HG03439 (cell line): Measurements from ENCODE around the gene TADA2A.

Experiments used
- ATAC-seq: cut with Tn5 transposase; IDR thresholded peaks from one replicate; pipeline ENCODE4 v1.9.1; 2021; ENCODE audit warnings: mild to moderate bottlenecking, moderate library complexity; ENCODE audit not compliant: unreplicated experiment

Gene TADA2A, protein sequence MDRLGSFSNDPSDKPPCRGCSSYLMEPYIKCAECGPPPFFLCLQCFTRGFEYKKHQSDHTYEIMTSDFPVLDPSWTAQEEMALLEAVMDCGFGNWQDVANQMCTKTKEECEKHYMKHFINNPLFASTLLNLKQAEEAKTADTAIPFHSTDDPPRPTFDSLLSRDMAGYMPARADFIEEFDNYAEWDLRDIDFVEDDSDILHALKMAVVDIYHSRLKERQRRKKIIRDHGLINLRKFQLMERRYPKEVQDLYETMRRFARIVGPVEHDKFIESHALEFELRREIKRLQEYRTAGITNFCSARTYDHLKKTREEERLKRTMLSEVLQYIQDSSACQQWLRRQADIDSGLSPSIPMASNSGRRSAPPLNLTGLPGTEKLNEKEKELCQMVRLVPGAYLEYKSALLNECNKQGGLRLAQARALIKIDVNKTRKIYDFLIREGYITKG

DNA sequence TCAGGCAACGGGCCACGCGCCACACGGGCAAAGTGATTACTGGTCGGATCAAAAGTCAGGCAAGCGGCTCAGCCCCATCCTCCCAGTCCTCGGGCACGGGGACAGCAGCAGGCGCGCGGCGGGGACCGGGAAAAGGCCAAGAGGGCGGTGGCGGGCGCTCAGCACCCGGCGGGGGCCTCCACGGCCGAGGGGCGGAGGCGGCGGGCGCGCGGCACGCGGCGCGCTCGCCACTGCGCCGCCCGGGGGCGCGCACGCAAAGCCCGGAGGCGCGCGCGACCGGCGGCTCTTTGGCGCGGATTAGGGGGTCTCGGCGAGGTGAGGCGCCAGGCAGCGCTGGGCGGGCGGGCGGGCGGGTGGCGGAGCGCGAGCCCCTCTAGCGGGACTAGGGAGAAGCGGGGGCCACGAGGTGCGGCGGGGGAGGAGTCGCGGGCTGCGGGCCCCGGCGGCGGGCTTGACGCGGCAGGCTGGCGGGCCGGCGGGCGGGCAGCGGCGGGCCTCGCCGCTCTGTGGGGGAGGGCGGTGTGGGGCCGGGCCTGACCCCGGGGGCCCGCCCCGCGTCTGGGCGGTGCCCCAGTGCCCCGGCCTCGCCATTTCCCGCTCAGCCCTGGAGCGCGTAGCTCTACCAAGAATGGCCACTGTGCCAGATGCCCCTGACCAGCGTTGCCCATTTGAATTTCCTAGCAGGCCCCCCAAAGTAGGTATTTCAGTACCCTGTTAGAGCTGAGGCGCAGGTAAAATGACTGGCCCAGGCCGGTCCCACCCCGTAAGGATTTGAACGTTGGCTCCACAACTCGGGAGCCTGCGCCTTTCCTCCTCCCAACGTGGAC, at the start of gene TADA2A, which contains the start of gene ACACA:
TSS of gene TADA2A (plus strand) at position 252 of the 827 bp plus-strand sequence. CDS start 4,480 bp downstream, outside the sequence.
TSS of gene ACACA (minus strand) at position 202 of the 827 bp plus-strand sequence. CDS start 537 bp downstream, outside the sequence.
- ATAC-seq = peak; percentile 73

- ATAC-seq = peak; percentile 16
Measured at GRCh38 chr17:37358098-37358829, 48.4 kb upstream of the TADA2A start.

DNA sequence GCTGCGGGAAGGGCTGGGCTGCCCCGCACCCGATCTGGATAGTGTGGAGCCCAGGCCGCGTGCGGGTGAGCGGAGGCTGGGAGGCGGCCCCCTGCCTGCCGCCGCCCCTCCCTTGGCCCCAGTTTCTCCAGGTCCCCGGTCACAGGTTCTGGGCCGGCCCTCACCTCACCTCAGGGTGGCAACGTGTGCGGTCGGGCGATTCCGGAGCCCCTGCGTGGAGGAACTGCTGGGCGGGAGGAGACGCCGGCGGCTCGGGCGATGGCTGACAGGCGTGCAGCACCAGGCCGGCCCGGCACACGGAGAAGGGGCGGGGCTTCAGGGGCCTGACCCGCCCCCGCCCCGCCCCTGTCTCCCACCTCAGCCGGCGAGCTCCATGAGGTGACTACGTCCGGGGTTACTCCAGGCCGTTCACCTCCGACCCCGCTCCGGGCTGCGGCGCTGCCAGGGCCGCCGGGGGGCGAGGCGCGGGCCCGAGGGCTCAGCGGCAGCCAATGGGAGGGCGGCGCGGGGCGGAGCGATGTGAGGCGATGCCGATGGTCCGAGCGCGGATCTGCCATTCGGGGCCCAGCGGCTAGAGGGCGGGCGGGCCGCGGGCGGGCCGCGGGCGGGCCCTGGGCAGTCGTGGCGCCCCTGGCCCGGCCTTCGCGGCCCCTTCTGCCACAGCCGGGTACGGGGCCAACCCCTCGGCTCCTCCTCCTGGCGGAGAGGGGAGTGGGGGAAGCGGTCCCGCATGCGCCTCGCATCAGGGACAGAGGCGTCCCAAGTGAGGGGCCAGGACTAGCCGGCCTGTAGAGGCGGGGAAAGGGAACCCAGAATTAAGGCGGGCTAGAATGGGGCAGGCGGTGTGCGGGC, 47.6 kb upstream of the TADA2A start:
- peak; percentile 90 for ATAC-seq

DNA sequence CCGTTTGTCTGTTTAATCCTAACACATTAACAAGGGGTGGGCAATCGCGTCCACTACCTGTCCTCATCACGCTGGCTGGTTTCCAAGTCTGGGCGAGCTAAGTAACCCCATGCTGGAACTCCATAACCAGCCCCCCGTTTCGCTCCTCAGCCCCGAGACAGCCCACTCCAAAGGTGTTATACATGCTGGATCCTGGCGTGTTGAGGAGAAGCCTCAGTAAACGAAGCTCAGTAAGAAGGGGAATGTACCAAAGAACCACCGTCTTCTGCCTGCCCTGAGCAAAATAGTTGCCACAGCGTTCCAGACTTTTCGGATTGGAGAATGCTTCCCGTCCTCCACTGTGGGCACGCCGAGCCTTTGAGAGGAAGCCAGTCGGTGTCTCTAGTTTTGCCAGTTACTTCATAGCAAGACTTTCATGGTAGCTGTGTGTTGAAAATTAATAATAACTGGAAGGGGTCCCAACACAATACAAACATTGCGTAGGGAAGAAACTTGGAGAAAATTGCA, 47.0 kb upstream of the TADA2A start:
- no peak for ATAC-seq

DNA sequence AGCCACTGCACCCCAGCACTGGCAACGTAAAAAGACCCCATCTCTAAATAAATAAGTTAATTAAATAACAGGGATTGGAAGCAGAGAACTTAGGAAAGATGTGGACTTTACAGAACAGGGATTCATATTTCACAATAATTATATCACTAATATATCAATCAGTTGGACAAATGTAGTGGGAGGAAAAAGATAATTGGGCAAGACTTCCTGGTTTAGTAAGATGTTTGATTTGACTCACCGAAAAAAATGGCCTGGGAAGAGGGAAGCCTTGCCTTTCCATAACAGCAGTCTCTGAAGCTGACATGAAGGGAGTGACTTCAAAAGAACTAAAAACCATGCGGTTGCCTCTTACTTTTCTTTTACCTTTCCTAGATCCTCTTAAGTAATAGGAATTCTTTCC, 46.1 kb upstream of the TADA2A start:
- ATAC-seq = no peak

DNA sequence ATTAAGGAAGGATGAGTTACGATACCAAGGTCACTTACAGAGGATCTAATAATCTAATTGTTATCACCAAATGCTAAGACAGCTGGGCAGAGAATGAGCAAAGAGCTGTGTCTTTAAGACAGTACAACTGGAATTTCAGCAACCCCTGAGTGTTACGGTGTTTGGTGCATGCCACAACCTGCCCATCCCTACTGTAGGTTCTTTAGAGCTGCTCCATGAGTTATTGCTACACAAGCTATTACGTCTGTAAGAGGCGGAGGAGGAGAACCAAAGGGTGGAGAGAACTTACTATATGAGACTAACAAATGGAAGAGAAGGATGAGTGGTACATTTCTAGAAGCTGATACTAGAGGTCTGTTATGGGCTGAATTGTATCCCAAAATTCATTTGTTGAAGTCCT, 45.1 kb upstream of the TADA2A start:
- ATAC-seq = no peak

GRCh38 chr17:37365589-37365988, 41.1 kb upstream of the TADA2A start:
- ATAC-seq = no peak

DNA sequence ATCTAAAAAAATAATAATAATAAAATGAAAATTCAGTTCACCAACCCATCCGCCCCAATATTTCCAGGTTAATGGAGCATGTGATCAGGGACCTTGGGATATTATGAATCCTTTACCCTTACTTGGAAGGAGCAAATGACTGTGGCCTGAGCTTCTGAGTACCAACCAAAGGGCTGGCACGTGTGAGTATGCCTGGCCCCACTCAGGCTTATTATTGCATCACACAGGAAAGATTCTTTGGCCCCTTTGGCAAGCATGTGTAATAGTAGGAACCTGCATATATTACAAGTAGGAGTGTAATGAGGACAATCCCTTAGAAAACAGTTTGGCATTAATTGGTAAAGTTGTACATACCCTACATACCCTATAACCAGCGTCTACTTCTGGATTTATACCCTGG, 38.1 kb upstream of the TADA2A start:
- ATAC-seq = no peak

- no peak for ATAC-seq
Measured at GRCh38 chr17:37373530-37374159, 33.0 kb upstream of the TADA2A start.

- no peak for ATAC-seq
Measured at GRCh38 chr17:37375706-37376105, 31.0 kb upstream of the TADA2A start, which contains the start of gene C17orf78. C17orf78 (plus strand) TSS chr17:37375985; CDS start chr17:37376093, 108 bp downstream.

DNA sequence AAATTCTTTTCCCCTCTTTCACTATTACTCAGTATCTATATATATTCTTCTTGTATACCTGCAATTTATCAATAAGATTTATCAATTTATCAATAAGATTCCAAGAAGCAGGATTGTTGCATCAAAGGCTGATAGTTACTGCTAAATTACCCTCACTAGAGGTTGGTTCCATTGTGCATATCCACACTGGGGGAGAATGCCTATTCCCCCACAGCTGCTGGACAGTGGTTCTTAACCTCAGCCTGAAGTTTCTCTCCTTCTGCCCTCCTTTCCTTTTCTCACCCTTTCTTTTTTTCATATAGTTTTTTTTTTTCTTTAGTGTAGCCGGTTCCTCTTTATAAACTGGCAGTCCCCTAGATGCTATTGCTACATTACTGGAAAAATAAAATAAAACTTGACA, 24.6 kb upstream of the TADA2A start:
- ATAC-seq = no peak

DNA sequence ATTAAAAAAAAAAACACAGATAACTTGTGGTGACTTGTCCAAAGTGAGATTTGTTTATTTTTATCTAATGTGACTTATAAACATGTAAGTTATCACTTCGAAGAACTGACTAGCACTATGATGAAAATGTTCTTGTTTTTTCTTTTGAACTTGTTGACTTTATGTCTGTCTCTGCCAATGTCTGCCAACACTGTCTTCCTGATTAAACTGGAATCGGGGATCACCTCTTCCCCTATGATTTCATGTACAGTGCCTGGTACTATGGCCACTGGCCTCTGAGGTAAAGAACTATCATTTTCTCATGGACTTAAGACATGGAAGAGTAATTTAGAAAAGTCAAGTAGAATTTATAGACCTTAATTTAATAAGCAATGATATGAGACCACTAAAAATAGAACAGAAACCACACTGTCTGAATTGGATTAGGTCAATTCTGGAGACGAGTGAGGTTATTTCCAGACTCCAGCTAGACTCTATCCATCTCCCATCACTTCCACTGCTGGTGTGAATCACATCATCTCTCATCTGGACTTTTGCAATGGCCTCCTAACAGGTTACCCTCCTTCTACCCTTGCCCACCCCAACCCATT, 22.0 kb upstream of the TADA2A start:
- ATAC-seq = no peak

DNA sequence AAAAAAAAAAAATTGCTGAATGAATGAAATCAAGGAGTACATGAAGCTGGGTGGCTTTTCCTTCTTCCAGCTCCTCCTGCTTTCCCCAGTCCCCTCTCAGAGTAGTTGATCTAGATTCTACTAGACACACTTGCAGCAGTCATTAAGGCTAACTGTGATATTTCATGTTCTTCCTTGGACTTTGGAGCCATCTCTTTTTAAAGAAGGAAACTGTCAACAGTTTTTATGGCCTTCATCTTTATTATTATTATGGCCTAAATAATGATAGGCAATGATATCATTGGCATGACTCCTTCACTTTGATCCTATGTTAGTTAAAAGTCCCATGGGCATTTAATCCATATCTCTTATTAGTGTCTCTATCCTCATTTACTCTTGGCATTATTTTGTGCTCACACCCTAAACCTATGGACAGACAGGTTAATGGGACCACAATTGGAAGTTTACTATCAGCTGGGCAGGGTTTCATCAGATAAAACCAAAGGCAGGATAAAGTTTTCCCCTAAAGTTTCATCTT, 21.2 kb upstream of the TADA2A start:
- ATAC-seq = no peak

DNA sequence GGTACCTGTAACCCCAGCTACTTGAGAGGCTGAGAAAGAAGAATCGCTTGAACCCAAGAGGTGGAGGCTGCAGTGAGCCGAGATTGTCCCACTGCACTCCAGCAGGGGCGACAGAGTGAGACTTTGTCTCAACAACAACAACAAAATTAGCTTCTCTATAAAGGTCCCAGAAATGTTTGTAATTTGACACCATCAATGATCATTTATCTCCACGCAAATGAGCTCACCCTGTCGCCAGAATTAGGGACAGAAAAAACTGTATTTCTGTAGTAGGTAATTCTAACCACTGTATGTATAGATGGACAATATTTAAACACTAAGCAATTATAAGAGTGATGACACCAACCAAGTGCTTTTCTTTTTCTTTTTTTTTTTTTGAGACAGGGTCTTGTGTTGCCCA, 20.2 kb upstream of the TADA2A start:
- ATAC-seq = no peak

- ATAC-seq = no peak
Measured at GRCh38 chr17:37388266-37388665, 18.4 kb upstream of the TADA2A start.

DNA sequence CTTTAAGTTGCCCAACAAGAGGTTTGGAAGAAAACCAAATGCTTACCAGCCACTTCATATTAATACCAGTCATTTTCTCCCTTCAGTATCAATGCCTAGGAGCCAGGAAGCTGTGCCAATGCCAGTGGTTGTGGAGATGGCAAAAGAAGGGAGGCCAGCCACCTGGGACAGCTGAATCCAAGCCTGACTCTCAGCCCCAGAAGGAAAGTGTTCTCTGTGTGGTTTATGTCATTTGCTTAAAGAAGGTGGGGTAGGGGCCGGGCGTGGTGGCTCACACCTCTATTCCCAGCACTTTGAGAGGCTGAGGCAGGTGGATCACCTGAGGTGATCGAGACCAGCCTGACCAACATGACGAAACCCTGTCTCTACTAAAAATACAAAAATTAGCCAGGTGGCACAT, 17.5 kb upstream of the TADA2A start:
- no peak for ATAC-seq

GRCh38 chr17:37391146-37391545, 15.5 kb upstream of the TADA2A start:
- ATAC-seq = no peak

DNA sequence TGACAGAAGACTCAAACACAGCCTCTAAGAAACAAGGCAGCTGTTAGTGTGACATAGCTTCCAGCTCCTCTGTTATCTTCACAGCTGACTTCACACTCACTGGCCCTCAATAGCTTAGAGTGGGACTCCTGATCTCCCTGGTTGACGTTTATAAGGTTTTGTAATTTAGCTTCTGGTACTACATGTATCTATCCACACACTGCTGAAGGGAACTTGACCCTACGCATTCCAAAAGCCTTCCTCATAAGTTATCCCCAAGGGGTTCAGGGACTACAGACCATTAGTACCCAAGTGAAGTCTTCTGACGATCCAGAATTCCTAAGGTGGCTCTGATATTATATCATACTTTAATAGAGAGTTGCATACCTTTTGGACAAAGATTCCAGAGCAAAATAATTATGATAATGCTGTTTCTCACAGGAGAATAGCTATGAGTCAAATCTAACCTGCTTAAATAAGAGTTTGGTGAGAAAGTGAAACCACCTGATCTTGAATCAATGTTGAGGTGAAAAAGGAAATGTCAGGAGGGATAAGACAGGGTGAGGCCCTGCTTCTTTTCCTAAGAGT, 14.6 kb upstream of the TADA2A start:
- ATAC-seq = no peak
